Measurements from ENCODE around the gene TNRC6B. TPM values are rescaled to one million over a fixed set of nuclear protein-coding genes. Genes with fewer than 3 reads are reported as not detected.
A peak's percentile ranks its signal among the peaks of the same experiment; 100 is the strongest.

Gene TNRC6B
- total RNA-seq, 1 donor from 2014 or later: 60.0 TPM

DNA sequence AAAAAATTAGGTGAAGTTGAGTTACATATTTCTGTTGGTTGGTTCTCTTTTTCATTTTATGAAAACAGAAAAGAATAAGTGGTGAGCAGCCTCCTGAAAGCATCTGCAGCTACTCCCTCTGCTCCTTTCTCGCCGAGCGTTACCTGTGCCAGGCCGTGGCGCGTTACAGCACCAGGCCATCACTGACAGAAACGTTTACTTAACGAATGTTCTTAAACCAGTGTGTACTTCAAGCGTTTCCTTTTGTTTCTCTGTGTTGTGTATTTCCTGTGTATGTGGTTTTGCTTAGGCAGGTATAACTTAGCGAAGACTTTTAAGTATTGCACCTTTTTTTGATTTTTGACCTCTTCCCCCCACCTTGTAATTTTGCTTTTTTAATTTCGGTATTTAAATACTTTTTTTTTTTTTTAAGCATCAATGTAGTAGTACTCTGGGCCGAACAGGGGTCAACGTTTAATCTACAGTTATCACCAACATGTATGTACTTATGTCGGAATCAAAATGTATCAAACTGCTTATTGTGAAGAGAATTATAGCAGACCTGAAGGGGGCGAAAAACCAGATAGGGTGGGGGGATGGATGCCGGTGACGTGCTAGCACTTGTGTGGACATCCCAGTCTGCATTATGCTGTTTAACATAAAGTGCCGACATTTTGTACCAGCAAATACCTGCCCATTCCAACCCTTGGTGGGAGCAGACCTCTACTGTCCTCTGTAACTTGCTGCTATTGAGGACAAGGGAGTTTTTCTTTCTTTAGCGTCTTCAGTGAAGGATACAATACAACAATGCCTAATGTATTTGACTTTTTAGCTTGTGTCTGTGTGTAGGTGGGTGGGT is 147.0 kb downstream of the TNRC6B start:
- H3K27ac ChIP-seq: peak overlapping the region; percentile 15
- no peak overlapping the region for H3K4me3 ChIP-seq
- H3K36me3 ChIP-seq: no peaks in the 10 kb centered on the region
- no peak overlapping the region for H2AFZ ChIP-seq (replicated peaks)
- DNase-seq (ENCODE audit: low spot score): no peak
- Mint-ChIP-seq H3K36me3 (peaks cover 18% of the 10 kb centered on the region), H3K27ac (no peak overlapping the region), H3K9me3 (no peaks in the 10 kb centered on the region), H3K4me3 (no peak overlapping the region), H3K4me1 (peaks cover 19% of the 10 kb centered on the region), H3K27me3 (ENCODE audit: insufficient read depth, low read depth) (peaks cover 3% of the 10 kb centered on the region)
- no peaks in the 10 kb centered on the region for H3K27me3 ChIP-seq
- H3K9ac ChIP-seq: no peak overlapping the region
- H3K9me3 ChIP-seq (ENCODE audit: low read depth): no peaks in the 10 kb centered on the region
- H3K4me2 ChIP-seq: no peak overlapping the region
- TF ChIP-seq EZH2phosphoT487 (IDR thresholded peaks at IDR 0.05): no peak
- TF ChIP-seq, protein P1, sequence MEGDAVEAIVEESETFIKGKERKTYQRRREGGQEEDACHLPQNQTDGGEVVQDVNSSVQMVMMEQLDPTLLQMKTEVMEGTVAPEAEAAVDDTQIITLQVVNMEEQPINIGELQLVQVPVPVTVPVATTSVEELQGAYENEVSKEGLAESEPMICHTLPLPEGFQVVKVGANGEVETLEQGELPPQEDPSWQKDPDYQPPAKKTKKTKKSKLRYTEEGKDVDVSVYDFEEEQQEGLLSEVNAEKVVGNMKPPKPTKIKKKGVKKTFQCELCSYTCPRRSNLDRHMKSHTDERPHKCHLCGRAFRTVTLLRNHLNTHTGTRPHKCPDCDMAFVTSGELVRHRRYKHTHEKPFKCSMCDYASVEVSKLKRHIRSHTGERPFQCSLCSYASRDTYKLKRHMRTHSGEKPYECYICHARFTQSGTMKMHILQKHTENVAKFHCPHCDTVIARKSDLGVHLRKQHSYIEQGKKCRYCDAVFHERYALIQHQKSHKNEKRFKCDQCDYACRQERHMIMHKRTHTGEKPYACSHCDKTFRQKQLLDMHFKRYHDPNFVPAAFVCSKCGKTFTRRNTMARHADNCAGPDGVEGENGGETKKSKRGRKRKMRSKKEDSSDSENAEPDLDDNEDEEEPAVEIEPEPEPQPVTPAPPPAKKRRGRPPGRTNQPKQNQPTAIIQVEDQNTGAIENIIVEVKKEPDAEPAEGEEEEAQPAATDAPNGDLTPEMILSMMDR (IDR thresholded peaks at IDR 0.05): no peak
- no peak for TF ChIP-seq EZH2 (IDR thresholded peaks at IDR 0.05)
- H3K4me1 ChIP-seq: peaks cover 21% of the 10 kb centered on the region
- peaks cover 31% of the 10 kb centered on the region for H3F3A ChIP-seq (ENCODE audit: low read depth)
- H3K79me2 ChIP-seq (ENCODE audit: low read depth): no peaks in the 10 kb centered on the region
- peaks cover 39% of the 10 kb centered on the region for H4K20me1 ChIP-seq (ENCODE audit: low read depth)

DNA sequence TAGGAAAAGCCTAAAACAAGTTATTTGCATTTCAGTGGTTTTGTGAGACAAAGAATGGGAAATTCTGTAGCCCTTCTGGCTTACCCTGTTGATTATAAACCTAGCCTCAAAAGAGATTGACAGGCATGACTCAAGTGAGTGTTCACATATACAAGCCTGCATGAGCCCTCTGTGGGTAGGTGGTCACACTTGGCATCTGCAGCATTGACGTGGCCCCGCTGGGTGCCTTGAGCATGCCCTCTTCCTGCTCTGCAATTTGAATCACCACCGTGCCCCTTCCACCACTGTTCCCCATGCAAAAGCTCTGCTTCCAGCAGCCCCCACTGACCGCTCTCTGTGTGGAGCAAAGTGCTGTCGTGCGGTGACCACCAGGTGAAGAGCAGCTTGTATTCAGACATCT is 147.6 kb downstream of the TNRC6B start:
- no peak overlapping the region for H3K4me2 ChIP-seq
- peaks cover 39% of the 10 kb centered on the region for H4K20me1 ChIP-seq (ENCODE audit: low read depth)
- H3K79me2 ChIP-seq (ENCODE audit: low read depth): no peaks in the 10 kb centered on the region
- H3K27ac ChIP-seq: peak overlapping the region; percentile 15
- peaks cover 19% of the 10 kb centered on the region for H3K36me3 Mint-ChIP-seq
- peaks cover 3% of the 10 kb centered on the region for H3K27me3 Mint-ChIP-seq (ENCODE audit: insufficient read depth, low read depth)
- H3K4me3 ChIP-seq: no peak overlapping the region
- H3K4me3 Mint-ChIP-seq: no peak overlapping the region
- TF ChIP-seq EZH2phosphoT487 (IDR thresholded peaks at IDR 0.05) (no peak), EZH2 (IDR thresholded peaks at IDR 0.05) (no peak)
- TF ChIP-seq, protein P1 (IDR thresholded peaks at IDR 0.05): no peak
- H3K9me3 Mint-ChIP-seq: no peaks in the 10 kb centered on the region
- no peak for DNase-seq (ENCODE audit: low spot score)
- H3K4me1 ChIP-seq: peaks cover 22% of the 10 kb centered on the region
- no peaks in the 10 kb centered on the region for H3K36me3 ChIP-seq
- H3K27me3 ChIP-seq: no peaks in the 10 kb centered on the region
- no peak overlapping the region for H2AFZ ChIP-seq (replicated peaks)
- H3K4me1 Mint-ChIP-seq: peaks cover 21% of the 10 kb centered on the region
- H3K9ac ChIP-seq: no peak overlapping the region
- H3K27ac Mint-ChIP-seq: no peak overlapping the region
- H3F3A ChIP-seq (ENCODE audit: low read depth): peaks cover 28% of the 10 kb centered on the region
- no peaks in the 10 kb centered on the region for H3K9me3 ChIP-seq (ENCODE audit: low read depth)

DNA sequence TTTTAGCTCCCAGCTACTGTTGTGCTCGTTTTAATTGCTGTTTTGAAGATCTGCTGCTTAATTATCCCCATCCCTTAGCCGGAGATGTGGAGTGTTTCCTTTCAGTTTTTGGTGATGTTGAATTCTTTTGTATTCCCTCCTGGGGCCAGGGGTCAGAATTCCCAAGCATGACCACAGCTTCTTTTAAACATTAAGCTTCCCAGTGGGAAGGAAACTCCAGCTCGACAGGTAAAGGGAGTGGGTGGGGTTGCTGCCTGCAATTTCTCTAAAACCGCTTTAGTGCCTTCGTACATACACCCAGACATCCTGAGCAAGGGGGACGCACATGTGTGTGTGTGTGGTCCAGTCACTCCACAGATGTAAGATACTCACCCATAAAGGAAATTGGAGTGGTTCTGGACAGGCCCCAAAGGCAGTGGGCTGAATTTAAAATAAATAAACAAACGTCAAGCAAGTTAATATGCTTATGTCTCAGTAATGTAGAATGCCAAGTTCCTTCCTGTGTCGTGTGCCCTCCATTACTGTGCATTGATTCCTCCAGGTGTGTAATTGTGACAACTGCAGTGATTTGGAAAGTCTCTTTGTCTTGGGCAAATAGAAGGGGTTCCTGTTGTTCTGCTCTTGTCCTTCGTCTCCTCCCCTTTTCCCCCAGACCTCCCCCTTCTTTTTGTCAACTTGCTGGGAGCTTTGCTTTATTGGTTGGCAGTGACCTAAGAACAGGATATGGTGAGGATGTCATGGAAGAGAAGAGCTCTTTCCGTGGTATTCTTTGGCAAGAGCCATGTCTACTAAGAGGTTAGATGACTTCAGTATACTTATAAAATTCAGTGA is 149.4 kb downstream of the TNRC6B start:
- H3K4me2 ChIP-seq: peak overlapping the region; percentile 41
- H3K4me3 Mint-ChIP-seq: no peak overlapping the region

More for the DNA sequence above, 149.4 kb downstream of the TNRC6B start:
- Mint-ChIP-seq H3K4me1 (peaks cover 38% of the 10 kb centered on the region), H3K36me3 (peaks cover 7% of the 10 kb centered on the region), H3K27me3 (ENCODE audit: insufficient read depth, low read depth) (no peaks in the 10 kb centered on the region), H3K27ac (no peak overlapping the region), H3K9me3 (no peaks in the 10 kb centered on the region)
- no peak overlapping the region for H2AFZ ChIP-seq (replicated peaks)
- no peaks in the 10 kb centered on the region for H3K36me3 ChIP-seq
- H3K9me3 ChIP-seq (ENCODE audit: low read depth): no peaks in the 10 kb centered on the region
- peak overlapping the region; percentile 45 for H3K27ac ChIP-seq
- no peak overlapping the region for H3K9ac ChIP-seq
- peaks cover 39% of the 10 kb centered on the region for H3K4me1 ChIP-seq
- TF ChIP-seq EZH2phosphoT487 (IDR thresholded peaks at IDR 0.05): no peak
- TF ChIP-seq, protein P1 (IDR thresholded peaks at IDR 0.05): no peak
- no peak for TF ChIP-seq EZH2 (IDR thresholded peaks at IDR 0.05)
- no peak overlapping the region for H3K4me3 ChIP-seq
- peak; percentile 26 for DNase-seq (ENCODE audit: low spot score)
- peaks cover 45% of the 10 kb centered on the region for H4K20me1 ChIP-seq (ENCODE audit: low read depth)
- H3K79me2 ChIP-seq (ENCODE audit: low read depth): no peaks in the 10 kb centered on the region
- H3F3A ChIP-seq (ENCODE audit: low read depth): peaks cover 25% of the 10 kb centered on the region
- no peaks in the 10 kb centered on the region for H3K27me3 ChIP-seq

All from neural progenitor cell (in vitro differentiated cells).